SKM-1 treated with dmso at 0.1 percent for 144 hours (cell line): ENCODE measurements around the gene PPP1R37.

Experiments
- DNase-seq: peaks from one replicate; lab custom pipeline; 2025; ENCODE audit not compliant: unreplicated experiment; lab: John Stamatoyannopoulos, UW

The PPP1R37 gene

DNA sequence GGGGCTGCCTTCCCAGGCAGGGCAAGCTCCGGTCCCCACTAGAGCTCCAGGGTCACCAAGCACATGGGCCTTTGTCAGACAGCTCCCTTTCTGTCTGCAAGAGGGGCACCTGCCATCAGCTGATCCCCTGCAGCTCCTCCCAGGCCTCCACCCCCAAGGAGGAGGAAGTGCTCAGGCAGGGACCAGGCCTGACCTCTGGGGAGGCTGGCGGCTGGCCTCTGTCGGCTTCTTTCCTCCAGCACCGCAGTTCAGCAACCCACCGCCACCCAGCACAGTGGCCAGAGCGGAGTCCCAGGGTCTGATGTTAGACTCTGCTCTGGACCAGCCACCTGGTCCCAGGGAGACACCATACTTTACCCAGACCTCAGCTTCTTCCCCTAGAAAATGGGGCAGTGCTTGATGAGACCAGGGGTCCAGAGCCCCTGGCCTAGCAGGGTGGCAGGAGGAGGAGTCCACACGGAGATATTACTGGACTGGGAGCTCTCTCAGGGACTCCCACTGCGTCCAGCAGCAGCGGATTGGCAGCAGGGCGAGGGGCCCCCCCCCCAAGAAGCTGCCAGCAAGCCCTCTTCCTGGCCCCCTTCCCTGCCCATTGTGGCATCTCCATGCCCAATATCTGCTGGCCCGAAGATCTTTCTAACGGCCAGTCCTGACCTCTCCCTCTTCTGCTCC lies 43.7 kb downstream of the PPP1R37 start:
- DNase-seq = no peak

DNA sequence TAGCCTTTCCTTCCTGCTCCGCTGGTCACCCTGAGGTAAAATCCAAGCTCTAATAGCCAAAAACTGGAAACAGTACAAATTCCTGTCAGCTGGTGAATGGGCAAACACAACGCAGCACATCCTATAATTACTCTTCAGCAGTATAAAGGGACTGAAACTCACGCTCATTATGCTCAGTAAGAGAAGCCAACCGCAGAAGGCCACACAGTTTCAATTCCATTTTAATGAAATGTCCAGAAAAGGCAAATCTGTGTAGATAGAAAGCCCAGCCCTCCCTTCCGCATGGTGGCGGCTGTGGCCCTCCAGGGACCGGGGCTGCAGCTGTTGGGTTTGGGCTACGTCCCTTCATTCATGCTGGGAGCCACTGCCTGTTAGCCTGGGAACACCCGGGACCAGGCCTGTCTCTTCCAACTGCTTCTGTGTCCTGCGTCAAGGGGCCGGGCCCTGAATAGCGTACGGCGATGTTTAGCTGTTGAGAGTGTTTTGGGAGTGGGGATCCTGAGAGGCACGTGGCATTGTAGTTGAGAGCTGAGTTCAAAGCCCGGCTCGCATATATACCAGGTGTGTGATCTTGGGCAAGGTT lies 44.3 kb downstream of the PPP1R37 start:
- no peak for DNase-seq

DNA sequence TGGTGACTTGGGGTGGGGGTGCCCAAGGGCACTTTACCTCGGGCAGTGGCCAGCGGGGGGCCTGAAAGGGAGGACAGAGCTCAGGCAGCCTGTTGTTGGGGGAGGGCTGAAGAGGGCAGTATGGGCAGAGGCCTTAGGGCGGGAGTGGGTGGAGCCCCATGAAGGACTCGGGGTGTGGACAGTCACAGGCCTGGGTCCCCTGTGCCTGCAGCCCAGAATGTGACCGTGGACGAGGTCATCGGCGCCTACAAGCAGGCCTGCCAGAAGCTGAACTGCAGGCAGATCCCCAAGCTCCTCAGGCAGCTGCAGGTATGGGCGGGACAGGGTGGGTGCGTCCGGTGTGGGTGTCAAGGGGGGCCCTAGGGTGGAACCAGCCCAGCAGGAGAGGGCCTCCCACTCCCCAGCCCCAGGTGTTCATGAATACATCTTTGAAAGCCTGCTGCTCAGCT lies 45.3 kb downstream of the PPP1R37 start:
- DNase-seq = no peak

DNA sequence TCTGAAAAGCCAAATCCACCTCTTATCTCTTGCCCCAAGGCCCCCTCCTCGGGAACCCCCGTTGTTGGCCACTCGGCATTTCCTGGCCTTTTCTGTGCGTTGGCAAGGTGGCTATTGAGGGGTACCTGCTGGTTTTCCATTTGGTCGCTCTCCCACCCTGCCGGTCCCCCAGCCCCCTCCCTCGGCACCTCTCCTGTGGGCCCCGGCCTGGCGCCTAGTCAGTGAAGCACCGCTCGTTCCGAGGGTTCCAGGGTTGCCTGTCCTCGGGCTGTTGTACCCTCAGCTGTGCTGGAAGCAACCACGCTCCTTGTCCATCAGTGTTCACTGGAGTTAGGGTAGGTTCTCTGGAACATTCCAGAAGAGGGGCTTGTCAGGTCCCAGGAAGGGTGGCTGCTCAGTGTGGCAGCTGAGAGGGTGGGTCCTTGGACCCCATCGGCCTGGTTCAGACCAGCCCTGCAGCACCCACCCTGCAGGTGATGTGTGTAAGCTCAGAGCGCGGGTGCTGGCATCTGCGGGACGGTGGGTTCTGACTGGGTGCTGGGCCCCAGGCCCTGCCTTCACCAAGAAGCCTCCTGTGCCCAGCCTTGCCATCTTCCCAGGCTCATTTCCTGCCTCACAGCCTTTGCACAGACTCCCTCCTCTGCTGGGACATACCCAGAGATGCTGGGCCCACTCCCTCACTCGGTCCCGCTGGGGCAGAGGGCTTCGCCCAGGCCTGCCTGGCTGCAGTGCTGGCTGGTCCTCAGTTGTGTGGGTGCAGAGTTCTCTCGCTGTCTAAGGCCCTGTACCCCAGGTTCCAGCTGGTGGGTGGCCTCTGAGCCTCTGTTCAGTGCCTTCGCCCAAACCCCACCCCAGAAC lies 46.5 kb downstream of the PPP1R37 start:
- no peak for DNase-seq

DNA sequence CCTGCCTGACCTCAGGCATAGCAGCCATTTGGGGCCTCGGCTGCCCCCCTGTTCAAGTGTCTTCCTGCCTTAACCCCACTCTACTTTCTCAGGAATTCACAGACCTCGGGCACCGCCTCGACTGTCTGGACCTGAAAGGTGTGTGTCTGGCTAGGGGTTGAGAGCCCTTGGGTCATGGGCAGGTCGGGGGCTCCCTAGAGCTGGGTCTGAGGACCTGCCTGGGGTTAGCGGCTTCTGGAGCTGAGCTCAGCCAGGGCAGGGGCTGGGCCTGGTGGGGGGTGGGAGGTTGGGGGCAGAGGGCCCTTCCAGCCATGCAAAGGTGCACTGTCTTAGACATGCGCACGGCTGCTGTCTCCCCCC lies 47.1 kb downstream of the PPP1R37 start:
- no peak for DNase-seq

DNA sequence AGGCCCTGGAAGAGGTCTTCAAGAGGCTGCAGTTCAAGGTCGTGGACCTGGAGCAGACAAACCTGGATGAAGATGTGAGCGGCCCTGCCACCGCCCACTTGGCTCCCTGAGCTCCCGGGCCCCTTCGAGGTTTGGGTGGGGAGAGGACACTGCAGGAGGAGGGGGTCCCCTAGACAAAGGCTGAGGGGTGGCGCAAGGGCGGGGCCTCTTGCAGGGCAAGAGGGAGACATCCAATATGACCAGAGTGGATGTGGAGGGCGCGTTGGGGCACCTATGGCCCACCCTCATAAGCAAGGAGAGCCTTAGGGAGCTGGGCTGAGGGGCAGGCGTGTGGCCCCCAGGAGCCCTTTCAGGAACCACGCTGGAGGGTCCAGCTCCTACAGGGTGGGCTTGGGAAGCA lies 47.6 kb downstream of the PPP1R37 start:
- DNase-seq = no peak

DNA sequence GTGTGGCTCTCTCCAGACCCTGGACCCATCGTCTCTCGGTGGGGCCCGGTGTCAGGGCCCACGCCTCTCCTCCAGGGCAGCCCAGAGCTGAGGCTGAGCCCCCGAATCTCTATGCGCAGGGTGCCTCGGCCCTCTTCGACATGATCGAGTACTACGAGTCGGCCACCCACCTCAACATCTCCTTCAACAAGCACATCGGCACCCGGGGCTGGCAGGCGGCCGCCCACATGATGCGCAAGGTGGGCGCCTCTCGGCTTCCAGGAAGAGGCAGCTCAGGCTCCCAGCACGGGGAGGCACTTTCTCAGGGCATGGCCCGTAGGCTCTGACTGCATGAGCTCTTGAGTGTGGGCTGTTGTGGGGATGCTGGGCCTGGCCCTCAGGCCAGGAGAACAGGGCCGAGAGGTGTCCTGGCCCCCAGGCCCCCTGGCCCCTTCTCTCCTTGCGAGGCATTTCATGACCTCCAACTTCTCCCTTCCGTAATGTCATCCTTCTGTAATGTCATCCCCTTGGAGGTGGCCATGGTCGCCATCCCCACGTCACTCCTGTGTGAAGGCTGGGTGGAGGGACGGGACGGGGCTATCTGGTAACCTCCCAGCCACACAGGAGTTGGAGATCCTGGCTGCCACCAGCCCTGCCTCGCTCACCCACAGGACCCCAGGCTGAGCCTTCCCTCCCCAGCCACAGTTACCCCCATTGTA lies 48.4 kb downstream of the PPP1R37 start:
- DNase-seq = no peak

DNA sequence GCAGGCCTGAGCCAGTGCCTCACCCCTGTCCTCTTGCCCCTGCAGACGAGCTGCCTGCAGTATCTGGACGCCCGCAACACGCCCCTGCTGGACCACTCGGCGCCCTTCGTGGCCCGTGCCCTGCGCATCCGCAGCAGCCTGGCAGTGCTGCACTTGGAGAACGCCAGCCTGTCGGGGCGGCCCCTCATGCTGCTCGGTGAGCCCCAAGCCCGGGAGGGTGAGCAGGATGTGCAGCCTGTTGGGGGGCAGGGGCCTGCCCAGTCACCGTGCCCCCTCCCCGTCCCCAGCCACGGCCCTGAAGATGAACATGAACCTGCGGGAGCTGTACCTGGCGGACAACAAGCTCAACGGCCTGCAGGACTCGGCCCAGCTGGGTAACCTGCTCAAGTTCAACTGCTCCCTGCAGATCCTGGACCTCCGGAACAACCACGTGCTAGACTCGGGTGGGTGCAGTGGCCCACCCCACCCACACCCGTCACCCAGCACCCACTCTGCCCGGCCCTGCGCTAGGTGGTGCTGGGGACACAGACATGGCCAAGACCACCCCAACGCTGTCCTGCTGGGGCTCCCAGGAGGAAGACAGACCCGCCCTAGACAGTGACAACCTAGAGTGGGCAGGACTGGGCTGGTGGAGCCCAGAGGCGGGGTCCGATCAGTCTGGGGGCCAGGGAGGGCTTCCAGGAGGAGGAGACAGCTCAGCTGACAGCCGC lies 49.2 kb downstream of the PPP1R37 start:
- DNase-seq = no peak

DNA sequence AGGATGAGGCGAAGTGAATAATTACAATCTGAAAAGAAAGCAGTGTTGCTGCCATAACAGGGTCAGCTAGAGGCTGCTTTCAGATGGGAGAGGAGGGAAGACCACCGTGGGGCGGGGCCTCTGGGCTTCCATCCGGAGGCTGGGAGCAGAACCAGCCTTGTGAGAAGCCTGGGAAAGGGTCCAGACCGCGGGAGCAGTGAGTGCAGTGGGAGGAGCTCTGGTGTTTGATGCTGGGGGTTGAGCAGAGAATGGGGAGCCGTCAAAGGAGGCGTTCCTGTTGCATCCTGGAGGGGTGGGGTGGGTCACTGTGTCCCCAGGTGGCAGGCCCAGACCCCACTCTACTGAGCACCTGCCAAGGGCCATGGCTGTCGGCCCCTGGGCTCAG lies 49.7 kb downstream of the PPP1R37 start:
- DNase-seq = no peak

DNA sequence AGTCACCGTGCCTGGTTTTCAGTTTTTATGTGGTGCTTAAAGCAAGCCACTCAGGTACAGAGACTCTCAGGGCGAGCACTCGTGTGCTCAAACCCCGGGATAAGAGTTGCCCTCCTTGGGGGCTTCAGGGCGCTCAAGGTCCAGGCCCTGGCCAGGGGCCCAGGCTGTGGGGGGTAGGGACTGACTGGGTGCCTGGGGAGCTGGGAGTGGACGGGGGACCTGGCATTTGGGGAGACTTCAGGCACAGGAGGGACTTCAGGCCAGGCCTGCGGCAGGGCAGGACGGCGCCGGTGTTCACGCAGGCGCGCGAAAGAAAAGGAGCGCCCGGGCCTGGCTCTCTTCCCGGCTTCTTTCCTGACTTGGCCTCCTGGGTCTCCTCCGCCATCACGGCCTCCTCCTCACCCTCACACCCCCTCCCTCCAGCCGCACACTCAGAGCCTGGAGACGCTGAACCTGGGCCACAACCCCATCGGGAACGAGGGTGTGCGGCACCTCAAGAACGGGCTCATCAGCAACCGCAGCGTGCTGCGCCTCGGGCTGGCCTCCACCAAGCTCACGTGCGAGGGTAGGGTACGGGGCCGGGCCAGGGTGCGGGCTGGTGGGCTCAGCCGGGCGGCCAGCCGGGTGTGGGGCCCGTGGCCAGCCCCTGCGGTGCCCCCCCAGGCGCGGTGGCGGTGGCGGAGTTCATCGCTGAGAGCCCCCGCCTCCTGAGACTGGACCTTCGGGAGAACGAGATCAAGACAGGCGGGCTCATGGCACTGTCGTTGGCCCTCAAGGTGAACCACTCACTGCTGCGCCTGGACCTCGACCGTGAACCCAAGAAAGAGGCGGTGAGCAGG lies 51.7 kb downstream of the PPP1R37 start:
- no peak for DNase-seq

DNA sequence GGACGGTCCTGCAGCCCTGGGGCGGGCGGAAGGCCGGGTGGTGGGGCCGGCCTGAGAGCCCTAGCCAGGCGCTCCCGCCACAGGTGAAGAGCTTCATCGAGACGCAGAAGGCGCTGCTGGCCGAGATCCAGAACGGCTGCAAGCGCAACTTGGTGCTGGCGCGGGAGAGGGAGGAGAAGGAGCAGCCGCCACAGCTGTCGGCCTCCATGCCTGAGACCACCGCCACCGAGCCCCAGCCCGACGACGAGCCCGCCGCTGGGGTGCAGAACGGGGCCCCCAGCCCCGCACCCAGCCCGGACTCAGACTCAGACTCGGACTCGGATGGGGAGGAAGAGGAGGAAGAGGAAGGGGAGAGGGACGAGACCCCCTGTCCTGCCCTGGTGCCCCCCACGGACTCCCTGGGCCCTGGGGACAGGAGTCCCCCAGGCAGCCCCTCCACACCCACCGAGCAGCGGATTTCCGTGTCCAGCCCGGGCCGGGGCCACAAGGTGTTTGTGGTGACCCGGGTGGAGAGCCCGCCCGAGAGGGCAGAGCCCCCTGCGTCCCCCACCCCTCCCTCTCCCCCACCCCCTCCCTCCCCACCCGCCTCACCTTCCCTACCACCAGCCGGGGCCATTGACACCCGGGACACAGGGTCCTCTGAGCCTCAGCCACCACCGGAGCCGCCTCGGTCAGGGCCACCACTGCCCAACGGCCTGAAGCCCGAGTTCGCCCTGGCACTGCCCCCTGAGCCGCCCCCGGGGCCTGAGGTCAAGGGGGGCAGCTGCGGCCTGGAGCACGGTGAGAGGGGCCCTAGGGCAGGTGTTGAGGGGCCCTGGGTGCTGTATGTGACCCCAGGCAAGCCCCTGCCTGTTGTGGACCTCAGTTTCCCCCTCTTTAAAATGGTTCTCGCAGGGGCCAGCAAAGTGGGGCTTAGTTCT lies 52.6 kb downstream of the PPP1R37 start:
- no peak for DNase-seq

DNA sequence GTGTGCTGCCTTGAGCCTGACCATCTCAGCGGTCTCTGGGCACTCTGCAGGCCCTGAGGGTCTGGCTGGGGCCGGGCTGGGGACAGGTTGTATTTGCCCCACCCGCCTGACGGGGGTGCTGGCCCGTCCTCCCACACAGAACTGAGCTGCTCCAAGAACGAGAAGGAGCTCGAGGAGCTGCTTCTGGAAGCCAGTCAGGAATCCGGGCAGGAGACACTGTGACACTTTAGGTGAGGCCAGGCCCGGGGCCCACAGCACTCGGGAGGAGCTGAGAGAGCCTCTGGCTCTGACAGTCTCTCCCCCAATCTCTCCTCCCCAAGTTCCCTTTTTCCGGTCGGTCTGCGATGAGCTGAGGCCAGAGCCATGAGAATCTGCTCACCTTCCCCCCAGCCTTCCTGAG lies 53.3 kb downstream of the PPP1R37 start:
- DNase-seq = no peak

DNA sequence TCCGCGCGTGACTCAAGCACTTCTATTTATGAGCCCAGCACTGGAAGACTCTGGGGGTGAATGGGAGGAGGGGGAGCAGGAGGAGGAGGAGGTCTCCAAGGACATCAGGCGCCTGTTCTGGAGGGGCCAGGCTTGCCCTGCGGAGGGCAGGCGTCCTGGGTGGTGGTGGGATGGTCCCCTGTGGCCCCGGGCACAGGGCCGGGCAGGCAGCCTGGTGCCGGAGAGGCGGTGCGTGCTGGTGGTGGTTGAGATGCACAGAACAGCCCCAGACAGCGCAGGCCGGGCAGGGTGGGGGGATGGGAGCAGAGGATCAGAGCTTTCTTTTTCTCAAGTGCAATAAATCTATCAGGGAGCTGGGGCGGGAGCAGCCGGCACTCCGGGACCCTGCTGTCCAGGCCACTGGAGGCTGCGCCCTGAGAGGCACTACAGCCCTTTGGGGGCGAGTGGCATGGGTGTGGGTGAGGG lies 53.8 kb downstream of the PPP1R37 start:
- DNase-seq = no peak

DNA sequence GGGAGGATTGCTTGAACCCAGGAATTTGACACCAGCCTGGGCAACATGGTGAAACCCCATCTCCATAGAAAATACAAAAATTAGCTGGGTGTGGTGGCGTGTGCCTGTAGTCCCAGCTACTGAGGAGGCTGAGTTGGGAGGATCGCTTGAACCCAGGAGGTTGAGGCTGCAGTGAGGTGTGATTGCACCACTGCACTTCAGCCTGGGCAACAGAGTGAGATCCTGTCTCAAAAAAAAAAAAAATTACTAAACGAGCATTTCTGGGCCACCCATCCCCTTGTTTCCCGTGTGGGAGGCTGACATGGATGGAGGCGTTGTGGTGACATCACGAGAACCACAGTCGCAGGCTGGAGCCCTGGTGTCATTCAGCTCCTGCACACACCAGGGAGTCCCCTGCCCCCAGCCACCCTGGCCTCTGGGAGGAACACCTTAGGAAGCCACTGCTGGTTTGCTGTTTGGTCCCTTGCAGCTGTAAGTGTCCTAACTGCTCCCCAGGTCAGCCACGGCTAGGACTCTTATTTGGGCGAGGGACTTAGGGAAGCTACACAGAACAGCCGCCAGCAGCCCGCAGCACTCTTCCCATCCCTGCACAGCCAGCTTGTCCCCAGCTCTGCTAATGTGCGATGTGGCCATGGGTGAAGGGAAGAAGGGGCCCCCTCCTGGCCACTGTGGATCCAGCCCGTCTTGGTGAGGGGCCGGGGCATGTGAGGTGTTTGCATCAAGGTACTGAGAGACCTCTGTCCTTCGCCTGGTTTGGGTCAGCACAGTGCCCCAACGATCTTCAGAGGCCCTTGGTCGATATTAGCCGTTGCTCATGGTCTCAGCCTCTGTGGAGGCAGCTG lies 55.1 kb downstream of the PPP1R37 start:
- DNase-seq = no peak

DNA sequence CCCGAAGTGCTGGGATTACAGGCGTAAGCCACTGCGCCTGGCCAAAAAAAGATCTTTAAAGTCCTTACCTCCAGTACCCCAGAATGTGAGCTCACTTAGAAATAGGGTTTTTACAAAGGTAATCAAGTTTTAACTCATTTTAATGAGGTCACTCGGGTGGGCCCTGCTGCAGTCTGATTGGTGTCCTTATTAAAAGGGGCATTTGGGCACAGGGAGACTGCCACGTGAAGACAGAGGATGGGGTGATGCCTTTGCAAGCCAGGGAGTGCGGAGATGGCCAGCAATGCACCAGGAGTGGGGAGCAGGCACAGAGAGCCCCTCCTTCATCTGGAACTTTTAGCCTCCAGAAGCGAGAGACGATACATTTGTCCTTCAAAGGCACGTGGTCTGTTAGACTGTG lies 56.1 kb downstream of the PPP1R37 start:
- DNase-seq = no peak

DNA sequence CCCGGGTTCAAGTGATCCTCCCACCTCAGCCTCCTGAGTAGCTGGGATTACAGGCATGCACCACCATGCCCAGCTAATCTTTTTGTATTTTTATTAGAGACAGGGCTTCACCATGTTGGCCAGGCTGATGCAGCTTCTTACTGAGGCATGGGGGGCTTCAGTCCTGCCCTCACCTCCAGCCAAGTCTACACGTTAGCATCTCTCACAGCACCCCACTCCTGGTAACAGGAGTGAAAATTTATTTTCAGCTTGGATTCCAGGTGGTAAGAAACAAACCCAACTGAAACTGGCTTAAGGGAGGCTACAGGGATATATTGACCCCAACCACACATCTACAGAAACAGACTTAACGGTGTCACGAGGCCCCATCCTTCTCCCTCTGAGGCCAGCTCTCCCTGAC lies 57.2 kb downstream of the PPP1R37 start:
- DNase-seq = no peak

DNA sequence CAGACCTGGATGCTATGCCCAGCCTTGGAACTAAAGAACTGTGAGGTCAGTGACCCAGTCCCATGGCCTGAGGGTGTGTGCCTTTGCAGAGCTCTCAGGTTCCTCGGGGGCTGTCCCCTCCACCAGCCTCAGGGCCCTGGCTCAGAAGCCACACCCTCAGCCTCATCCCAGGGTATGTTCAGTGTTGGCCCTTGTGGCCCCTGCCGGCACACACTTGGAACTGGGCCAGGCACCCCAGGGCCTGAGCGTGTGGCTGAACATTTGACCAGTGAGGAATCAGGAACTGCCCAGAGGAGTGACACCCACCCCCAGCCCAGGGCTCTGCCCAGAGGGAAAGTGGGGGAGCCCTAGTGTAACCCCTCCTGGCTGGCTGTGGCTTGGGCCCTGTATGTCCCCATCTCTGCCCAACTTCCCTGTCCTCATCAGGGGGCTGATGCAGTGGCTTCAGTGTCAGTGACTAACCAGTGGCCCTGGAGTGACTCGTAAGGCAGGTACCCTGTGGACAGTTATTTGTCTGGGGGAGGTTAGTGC lies 57.8 kb downstream of the PPP1R37 start:
- no peak for DNase-seq

DNA sequence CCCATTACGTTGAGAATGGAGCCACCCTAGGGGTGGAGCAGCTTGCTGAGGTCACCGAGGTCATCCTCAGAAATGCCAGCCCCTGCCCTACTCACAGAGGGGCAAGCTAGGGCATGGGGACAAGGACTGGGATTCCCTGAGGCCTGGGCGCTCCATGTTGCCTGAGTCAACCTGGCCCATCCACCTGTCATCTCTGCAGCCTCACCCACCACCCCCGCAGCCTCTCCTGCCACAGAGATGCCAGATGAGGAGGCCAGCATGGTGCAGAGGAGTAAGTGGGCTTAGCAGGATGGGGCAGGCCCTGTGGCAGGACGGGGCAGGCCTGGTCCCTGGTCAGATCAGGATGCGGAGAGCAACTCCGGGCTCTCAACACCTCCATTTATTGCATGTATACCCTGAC lies 58.3 kb downstream of the PPP1R37 start:
- no peak for DNase-seq
